GM13976 (cell line): ENCODE results near the gene F2RL3.

ENCODE experiments used
- DNase-seq: peaks from one replicate; pipeline ENCODE4 v3.0.0; 2012; ENCODE audit warnings: low spot score
- in situ Hi-C: fragments of 300-500 bp; cut with MboI; formaldehyde crosslinking; loops from one replicate; pipeline ENCODE4 v1.12.0; 2022; ENCODE audit warnings: low sequenced_read_pairs, mixed read lengths, inconsistent platforms; ENCODE audit not compliant: unreplicated experiment
- TF ChIP-seq, protein P1 (sequence below): IDR thresholded peaks from 2 replicates; pipeline ENCODE4 v1.5.1; 2012; ENCODE audit warnings: borderline replicate concordance, mild to moderate bottlenecking; ENCODE audit not compliant: insufficient read depth; ENCODE audit errors: extremely low read depth, missing control alignments, control extremely low read depth

The F2RL3 gene

GRCh38 chr19:16922949-16923348 is 34.1 kb downstream of the F2RL3 start:
- TF ChIP-seq, protein P1, sequence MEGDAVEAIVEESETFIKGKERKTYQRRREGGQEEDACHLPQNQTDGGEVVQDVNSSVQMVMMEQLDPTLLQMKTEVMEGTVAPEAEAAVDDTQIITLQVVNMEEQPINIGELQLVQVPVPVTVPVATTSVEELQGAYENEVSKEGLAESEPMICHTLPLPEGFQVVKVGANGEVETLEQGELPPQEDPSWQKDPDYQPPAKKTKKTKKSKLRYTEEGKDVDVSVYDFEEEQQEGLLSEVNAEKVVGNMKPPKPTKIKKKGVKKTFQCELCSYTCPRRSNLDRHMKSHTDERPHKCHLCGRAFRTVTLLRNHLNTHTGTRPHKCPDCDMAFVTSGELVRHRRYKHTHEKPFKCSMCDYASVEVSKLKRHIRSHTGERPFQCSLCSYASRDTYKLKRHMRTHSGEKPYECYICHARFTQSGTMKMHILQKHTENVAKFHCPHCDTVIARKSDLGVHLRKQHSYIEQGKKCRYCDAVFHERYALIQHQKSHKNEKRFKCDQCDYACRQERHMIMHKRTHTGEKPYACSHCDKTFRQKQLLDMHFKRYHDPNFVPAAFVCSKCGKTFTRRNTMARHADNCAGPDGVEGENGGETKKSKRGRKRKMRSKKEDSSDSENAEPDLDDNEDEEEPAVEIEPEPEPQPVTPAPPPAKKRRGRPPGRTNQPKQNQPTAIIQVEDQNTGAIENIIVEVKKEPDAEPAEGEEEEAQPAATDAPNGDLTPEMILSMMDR: no peak
- no peak for DNase-seq
- in situ Hi-C loops: no loop called here

GRCh38 chr19:16927883-16928282 is 39.1 kb downstream of the F2RL3 start:
- TF ChIP-seq, protein P1: no peak
- in situ Hi-C loops: no loop called here
- DNase-seq: no peak

GRCh38 chr19:16928351-16928750 is 39.6 kb downstream of the F2RL3 start:
- in situ Hi-C loops: no loop called here
- DNase-seq: no peak
- TF ChIP-seq, protein P1: no peak

DNA sequence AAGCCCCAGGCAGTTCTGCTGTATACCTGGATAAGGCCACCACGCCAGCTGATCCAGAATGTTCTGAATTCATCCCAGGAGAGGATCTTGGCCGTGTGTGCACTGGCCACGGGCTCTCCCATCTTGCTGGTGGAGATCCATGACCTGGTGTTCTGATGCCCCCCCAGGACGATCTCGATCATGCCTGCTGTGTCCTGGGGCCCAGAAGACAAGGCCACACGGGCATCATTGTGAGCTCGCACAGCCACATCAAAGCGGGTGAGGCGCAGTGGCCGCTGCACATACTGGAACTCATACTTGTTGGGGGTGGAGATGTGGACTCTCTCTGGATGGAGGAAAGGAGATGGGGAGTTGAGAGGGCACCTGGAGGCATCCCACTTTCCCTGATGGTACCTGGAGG is 40.1 kb downstream of the F2RL3 start:
- TF ChIP-seq, protein P1: no peak
- no peak for DNase-seq
- in situ Hi-C loops: no loop called here

- in situ Hi-C loops: no loop called here
- DNase-seq: no peak
- TF ChIP-seq, protein P1: no peak
Observed at GRCh38 chr19:16930753-16931152, 42.0 kb downstream of the F2RL3 start.

GRCh38 chr19:16931306-16931705 is 42.5 kb downstream of the F2RL3 start:
- TF ChIP-seq, protein P1: no peak
- in situ Hi-C loops: no loop called here
- no peak for DNase-seq

- in situ Hi-C loops: no loop called here
- TF ChIP-seq, protein P1: no peak
- DNase-seq: no peak
Observed at GRCh38 chr19:16934489-16934888, 45.7 kb downstream of the F2RL3 start.
